CD4-positive, alpha-beta T cell (primary cell): Measurements from ENCODE around the gene SCIMP. TPM values are rescaled to one million over a fixed set of nuclear protein-coding genes. Genes with fewer than 3 reads are reported as not detected.

ENCODE experiments used
- ATAC-seq: fragments of 200-7000 bp; cut with Tn5 transposase; one replicate; pipeline ENCODE4 v1.10.0; 2022; ENCODE audit warnings: mild to moderate bottlenecking; ENCODE audit not compliant: poor library complexity
- CTCF ChIA-PET: fragments of 350-600 bp; sonication (Branson Sonifier 250); formaldehyde crosslinking; loops from one replicate; lab custom pipeline; 2021; ENCODE audit warnings: antibody characterized with exemption, inconsistent platforms; lab: Charles Lee
- POLR2A ChIA-PET: fragments of 350-600 bp; sonication (Branson Sonifier 250); formaldehyde crosslinking; loops from one replicate; lab custom pipeline; 2021; ENCODE audit warnings: antibody characterized with exemption, inconsistent platforms; lab: Charles Lee
- DNase-seq, 14 experiments: peaks; one replicate each; pipeline ENCODE4 v3.0.0-alpha.2; 2013 to 2020; ENCODE audit warnings: mixed read lengths in 2 of 14
- H3K27ac ChIP-seq, 2 donors: one replicate each; pipeline versions ENCODE4 v1.5.1 to v1.7.0; 2013; ENCODE audit warnings: low read length in 2 of 2, low read depth in 1 of 2, mild to moderate bottlenecking in 1 of 2
- H3K27me3 ChIP-seq, 2 experiments: 1 replicate in 1 of 2; 2 replicates in 1 of 2; pipeline versions ENCODE4 v1.6.1 to v1.7.0; 2013; ENCODE audit warnings: low read length in 2 of 2, control low read depth in 1 of 2, mild to moderate bottlenecking in 1 of 2, moderate library complexity in 1 of 2; ENCODE audit not compliant: insufficient read depth in 2 of 2, control insufficient read depth in 1 of 2
- H3K36me3 ChIP-seq: one replicate; pipeline ENCODE4 v1.6.1; 2013; ENCODE audit warnings: low read length, control low read depth; ENCODE audit not compliant: insufficient read depth
- H3K4me1 ChIP-seq: one replicate; pipeline ENCODE4 v1.6.1; 2013; ENCODE audit warnings: low read length, control low read depth; ENCODE audit not compliant: insufficient read depth
- H3K4me3 ChIP-seq: one replicate; pipeline ENCODE4 v1.5.1; 2013; ENCODE audit warnings: mild to moderate bottlenecking, low read length, moderate library complexity
- H3K9me3 ChIP-seq, 2 experiments: 1 replicate in 1 of 2; 2 replicates in 1 of 2; pipeline versions ENCODE4 v1.6.1 to v1.7.0; 2013; ENCODE audit warnings: low read length in 2 of 2, mild to moderate bottlenecking in 2 of 2, control low read depth in 1 of 2, moderate library complexity in 1 of 2; ENCODE audit not compliant: control insufficient read depth in 1 of 2, insufficient read depth in 1 of 2
- H3K27ac Mint-ChIP-seq: one replicate; pipeline ENCODE4 v1.8.0; 2020; ENCODE audit warnings: mixed read lengths
- H3K27me3 Mint-ChIP-seq: one replicate; pipeline ENCODE4 v1.8.0; 2021; ENCODE audit warnings: mixed read lengths
- H3K36me3 Mint-ChIP-seq: one replicate; pipeline ENCODE4 v1.8.0; 2021; ENCODE audit warnings: low read depth, mixed read lengths
- H3K4me1 Mint-ChIP-seq: one replicate; pipeline ENCODE4 v1.8.0; 2021; ENCODE audit warnings: low read depth, mixed read lengths
- H3K4me3 Mint-ChIP-seq: one replicate; pipeline ENCODE4 v1.8.0; 2020; ENCODE audit warnings: mild to moderate bottlenecking, mixed read lengths
- H3K9me3 Mint-ChIP-seq: one replicate; pipeline ENCODE4 v1.8.0; 2020; ENCODE audit warnings: mixed read lengths
- intact Hi-C, 2 experiments: fragments of 100-400 bp; cut with DNase I in 1 of 2; cut with micrococcal nuclease in 1 of 2; formaldehyde crosslinking; loops; one replicate each; pipeline versions ENCODE4 v1.15.1 to v1.9.0; 2023 to 2025; cut with DNase I, micrococcal nuclease
- total RNA-seq, 174 experiments: library from RNA in 2 of 174; stranded (reverse) in 2 of 174; gene quantifications; one replicate each; pipeline ENCODE4 v1.2.3 and lab custom pipeline; 2021 to 2026
- TF ChIP-seq, protein P1 (sequence below): fragments of 200-600 bp; IDR thresholded peaks from one replicate; pipeline ENCODE4 v1.8.0; 2022; ENCODE audit warnings: antibody characterized with exemption, mild to moderate bottlenecking

Gene SCIMP
- total RNA-seq, 2 experiments from 2014 or later = 0.31 to 0.47 TPM

DNA sequence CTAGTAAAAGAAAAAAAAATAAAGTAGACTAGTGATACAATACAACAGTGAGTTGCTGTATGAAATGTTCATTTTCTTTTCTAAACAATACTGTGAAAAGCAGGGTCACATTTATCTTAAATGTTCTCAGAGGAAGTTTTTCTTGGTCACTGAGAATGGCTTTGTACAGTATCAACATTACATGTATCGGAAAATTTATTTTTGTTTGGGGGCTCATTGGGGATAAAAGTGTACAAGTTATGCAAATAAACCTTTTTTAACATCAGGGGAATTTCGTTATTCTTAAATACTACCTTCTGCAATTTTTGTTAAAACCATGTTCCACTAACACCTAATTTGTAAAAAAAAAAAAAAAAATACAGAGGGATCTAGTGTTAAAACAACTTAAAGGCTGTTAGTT lies 34.3 kb downstream of the SCIMP start:
- intact Hi-C loops = no loop called here
- peaks cover 4% of the 10 kb centered on the region for H3K36me3 Mint-ChIP-seq

DNA sequence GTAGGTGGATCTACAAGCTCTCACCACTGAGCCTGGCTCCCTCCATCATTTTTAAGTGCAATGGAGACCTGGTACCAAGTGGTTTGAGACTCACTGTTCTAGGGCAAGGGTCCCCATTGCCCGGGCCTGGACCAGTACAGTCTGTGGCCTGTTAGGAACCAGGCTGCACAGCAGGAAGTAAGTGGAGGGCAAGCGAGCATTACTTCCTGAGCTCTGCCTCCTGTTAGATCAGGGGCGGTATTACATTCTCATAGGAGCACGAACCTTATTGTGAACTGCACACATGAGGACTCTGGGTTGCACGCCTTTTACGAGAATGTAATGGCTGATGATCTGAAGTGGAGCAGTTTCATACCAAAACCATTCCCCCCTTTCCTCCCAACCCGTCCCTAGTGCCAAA lies 36.2 kb downstream of the SCIMP start:
- no peak overlapping the region for H3K4me3 ChIP-seq
- TF ChIP-seq, protein P1, sequence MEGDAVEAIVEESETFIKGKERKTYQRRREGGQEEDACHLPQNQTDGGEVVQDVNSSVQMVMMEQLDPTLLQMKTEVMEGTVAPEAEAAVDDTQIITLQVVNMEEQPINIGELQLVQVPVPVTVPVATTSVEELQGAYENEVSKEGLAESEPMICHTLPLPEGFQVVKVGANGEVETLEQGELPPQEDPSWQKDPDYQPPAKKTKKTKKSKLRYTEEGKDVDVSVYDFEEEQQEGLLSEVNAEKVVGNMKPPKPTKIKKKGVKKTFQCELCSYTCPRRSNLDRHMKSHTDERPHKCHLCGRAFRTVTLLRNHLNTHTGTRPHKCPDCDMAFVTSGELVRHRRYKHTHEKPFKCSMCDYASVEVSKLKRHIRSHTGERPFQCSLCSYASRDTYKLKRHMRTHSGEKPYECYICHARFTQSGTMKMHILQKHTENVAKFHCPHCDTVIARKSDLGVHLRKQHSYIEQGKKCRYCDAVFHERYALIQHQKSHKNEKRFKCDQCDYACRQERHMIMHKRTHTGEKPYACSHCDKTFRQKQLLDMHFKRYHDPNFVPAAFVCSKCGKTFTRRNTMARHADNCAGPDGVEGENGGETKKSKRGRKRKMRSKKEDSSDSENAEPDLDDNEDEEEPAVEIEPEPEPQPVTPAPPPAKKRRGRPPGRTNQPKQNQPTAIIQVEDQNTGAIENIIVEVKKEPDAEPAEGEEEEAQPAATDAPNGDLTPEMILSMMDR = no peak
- peaks cover 3% of the 10 kb centered on the region for H3K36me3 ChIP-seq
- intact Hi-C loops = loop anchor here (5.0 to 10.0 kb wide), 5 partner anchors 49 to 1054 kb away; partner anchors contain the start of genes CAMTA2 (in 1 of the 2), CYB5D2 (in 1 of the 2), RABEP1 (in 1 of the 2) and RPAIN (in 1 of the 2)
- ChIA-PET CTCF (no interaction called here), POLR2A (no interaction called here)
- no peaks in the 10 kb centered on the region for H3K9me3 Mint-ChIP-seq
- H3K27ac Mint-ChIP-seq = no peak overlapping the region
- ATAC-seq (no peak), DNase-seq (peak in 1 of 14 experiments; percentile 16)
- H3K36me3 Mint-ChIP-seq = no peaks in the 10 kb centered on the region
- peaks cover 10% of the 10 kb centered on the region for H3K4me1 ChIP-seq
- H3K4me3 Mint-ChIP-seq = no peak overlapping the region
- H3K27me3 ChIP-seq = no peaks in the 10 kb centered on the region
- no peak overlapping the region for H3K27ac ChIP-seq
- no peaks in the 10 kb centered on the region for H3K9me3 ChIP-seq
- H3K4me1 Mint-ChIP-seq = peaks cover 4% of the 10 kb centered on the region
- H3K27me3 Mint-ChIP-seq = no peaks in the 10 kb centered on the region

More for the DNA sequence above, 34.3 kb downstream of the SCIMP start:
- H3K27me3 ChIP-seq = no peaks in the 10 kb centered on the region
- peaks cover 3% of the 10 kb centered on the region for H3K36me3 ChIP-seq
- no peak overlapping the region for H3K27ac ChIP-seq
- H3K9me3 Mint-ChIP-seq = no peaks in the 10 kb centered on the region
- H3K27me3 Mint-ChIP-seq = no peaks in the 10 kb centered on the region
- peaks cover 4% of the 10 kb centered on the region for H3K4me1 Mint-ChIP-seq
- POLR2A ChIA-PET = no interaction called here
- ATAC-seq (no peak), DNase-seq (no peak)
- CTCF ChIA-PET = no interaction called here
- no peaks in the 10 kb centered on the region for H3K9me3 ChIP-seq
- no peak overlapping the region for H3K4me3 Mint-ChIP-seq
- no peak overlapping the region for H3K4me3 ChIP-seq
- H3K4me1 ChIP-seq = peaks cover 10% of the 10 kb centered on the region
- H3K27ac Mint-ChIP-seq = no peak overlapping the region
- TF ChIP-seq, protein P1 = no peak

DNA sequence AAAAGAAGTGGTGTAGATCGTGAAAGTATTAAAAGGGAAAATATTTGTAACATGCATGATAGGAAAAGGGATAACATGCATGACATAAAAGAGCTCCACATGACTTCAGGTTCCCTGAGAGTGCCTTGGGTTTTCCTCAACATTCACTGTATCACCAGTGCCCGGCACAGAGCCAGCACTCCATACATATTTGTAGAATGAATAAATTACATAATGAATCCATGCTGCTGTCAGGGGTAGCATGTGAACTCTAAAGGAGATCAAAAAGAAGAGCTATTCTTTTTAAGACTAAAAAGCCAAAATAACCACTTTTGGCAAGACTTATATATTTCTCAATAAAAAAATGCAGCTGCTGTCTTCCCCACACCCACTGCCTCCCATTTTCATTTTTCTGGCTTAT lies 40.3 kb downstream of the SCIMP start:
- no peak for DNase-seq
- Histone ChIP-seq H3K27me3 (no peaks in the 10 kb centered on the region), H3K36me3 (peaks cover 3% of the 10 kb centered on the region), H3K4me3 (no peak overlapping the region), H3K27ac (no peak overlapping the region), H3K4me1 (peaks cover 32% of the 10 kb centered on the region), H3K9me3 (peaks cover 0 to 7% of the 10 kb centered on the region in 2 experiments)
- POLR2A ChIA-PET = interaction anchor here (0.6 to 0.8 kb wide), 3 partner anchors 18 to 79 kb away, joined by 3 read pairs; no protein-coding TSS in a partner anchor
- H3K27me3 Mint-ChIP-seq = no peaks in the 10 kb centered on the region
- CTCF ChIA-PET = no interaction called here
- peaks cover 36% of the 10 kb centered on the region for H3K36me3 Mint-ChIP-seq
- H3K27ac Mint-ChIP-seq = no peak overlapping the region
- intact Hi-C loops = loop anchor here in 1 of 2 experiments (5.0 to 10.0 kb wide), 4 partner anchors 82 to 1050 kb away; partner anchors contain the start of genes CAMTA2, CYB5D2, DERL2 and MIS12
- peak overlapping the region; percentile 58 for H3K4me3 Mint-ChIP-seq
- peaks cover 37% of the 10 kb centered on the region for H3K4me1 Mint-ChIP-seq
- no peak for ATAC-seq
- H3K9me3 Mint-ChIP-seq = no peaks in the 10 kb centered on the region
- TF ChIP-seq, protein P1 = no peak
